GM18951 (cell line): ENCODE data around the gene TRIM7.
A peak's percentile ranks its signal among the peaks of the same experiment; 100 is the strongest.

Experiments
- POLR2A ChIP-seq: IDR thresholded peaks from 4 replicates; pipeline ENCODE4 v1.6.1; 2011; ENCODE audit warnings: mild to moderate bottlenecking; ENCODE audit not compliant: insufficient read length, insufficient read depth; ENCODE audit errors: extremely low read depth
- in situ Hi-C: fragments of 300-500 bp; cut with MboI; formaldehyde crosslinking; loops from one replicate; pipeline ENCODE4 v1.12.0; 2022; ENCODE audit warnings: low sequenced_read_pairs, mixed read lengths, inconsistent platforms; ENCODE audit not compliant: unreplicated experiment

TRIM7 gene

GRCh38 chr5:181199881-181200638 lies 4.9 kb downstream of the TRIM7 start:
- TF ChIP-seq POLR2A, result no peak
- in situ Hi-C loops, result no loop called here

GRCh38 chr5:181198905-181199519 lies 6.0 kb downstream of the TRIM7 start:
- no peak for TF ChIP-seq POLR2A
- in situ Hi-C loops, result no loop called here

GRCh38 chr5:181198106-181198685 lies 6.8 kb downstream of the TRIM7 start:
- in situ Hi-C loops, result no loop called here
- TF ChIP-seq POLR2A, result no peak

- in situ Hi-C loops, result no loop called here
- no peak for TF ChIP-seq POLR2A
These were observed 7.6 kb downstream of the TRIM7 start for GRCh38 chr5:181197326-181197951.

GRCh38 chr5:181195249-181195761 lies 9.7 kb downstream of the TRIM7 start:
- TF ChIP-seq POLR2A, result no peak
- in situ Hi-C loops, result no loop called here

GRCh38 chr5:181194489-181195248 lies 10.3 kb downstream of the TRIM7 start:
- in situ Hi-C loops, result no loop called here
- no peak for TF ChIP-seq POLR2A

GRCh38 chr5:181193656-181194055 lies 11.3 kb downstream of the TRIM7 start:
- in situ Hi-C loops, result no loop called here
- no peak for TF ChIP-seq POLR2A

GRCh38 chr5:181192337-181193046 lies 12.5 kb downstream of the TRIM7 start:
- in situ Hi-C loops, result no loop called here
- no peak for TF ChIP-seq POLR2A

GRCh38 chr5:181191526-181192336 lies 13.3 kb downstream of the TRIM7 start:
- peak; percentile 80 for TF ChIP-seq POLR2A
- in situ Hi-C loops, result no loop called here

- in situ Hi-C loops, result no loop called here
These were observed 14.1 kb downstream of the TRIM7 start for GRCh38 chr5:181190711-181191525.

More at GRCh38 chr5:181190711-181191525, 14.1 kb downstream of the TRIM7 start:
- TF ChIP-seq POLR2A, result peak; percentile 30
